Midbrain (tissue), 1 donor: ENCODE results near the gene SUMO3.

Experiments
- DNase-seq: peaks from one replicate; lab custom pipeline; 2025; lab: John Stamatoyannopoulos, UW

SUMO3 gene

DNA sequence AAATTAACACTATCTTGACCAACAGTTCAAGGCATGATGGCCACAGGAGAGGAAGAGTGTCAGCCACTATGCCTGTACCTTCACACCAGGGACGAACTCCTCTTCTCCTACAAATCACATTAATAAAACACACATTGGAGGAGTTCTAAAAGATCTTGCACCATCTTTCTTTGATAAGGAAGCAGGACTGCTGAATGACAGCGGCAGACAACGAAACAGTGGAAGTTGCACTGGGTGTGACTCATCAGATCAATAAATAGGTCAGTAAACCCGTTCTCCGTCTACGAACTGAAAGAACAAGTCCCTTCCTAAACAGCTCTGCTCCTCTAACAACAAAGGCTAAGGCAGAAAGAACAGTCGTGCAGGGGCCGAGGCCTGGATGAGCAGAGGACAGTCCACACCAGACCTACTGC lies 39.4 kb downstream of the SUMO3 start:
- DNase-seq: no peak

DNA sequence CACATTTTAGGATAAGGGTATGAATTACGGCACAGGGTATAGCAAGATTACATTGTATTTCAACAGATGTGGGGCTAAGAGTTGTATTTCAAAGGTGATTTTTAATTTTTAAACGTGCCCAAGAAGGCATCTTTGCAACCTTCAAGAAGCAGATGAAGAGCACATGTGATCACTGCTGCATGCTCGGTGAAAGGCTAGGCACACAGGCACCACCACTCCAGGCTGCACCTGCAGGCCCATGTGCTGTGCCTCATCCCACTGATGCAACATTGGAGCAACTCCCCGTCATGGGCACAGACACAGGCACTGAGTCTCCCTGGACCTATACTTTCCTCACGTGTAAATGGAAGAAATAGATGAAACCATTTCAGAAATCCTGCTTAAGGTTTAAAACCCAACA lies 39.8 kb downstream of the SUMO3 start:
- DNase-seq: no peak

GRCh38 chr21:44774972-44775371 lies 42.9 kb downstream of the SUMO3 start:
- DNase-seq: no peak

DNA sequence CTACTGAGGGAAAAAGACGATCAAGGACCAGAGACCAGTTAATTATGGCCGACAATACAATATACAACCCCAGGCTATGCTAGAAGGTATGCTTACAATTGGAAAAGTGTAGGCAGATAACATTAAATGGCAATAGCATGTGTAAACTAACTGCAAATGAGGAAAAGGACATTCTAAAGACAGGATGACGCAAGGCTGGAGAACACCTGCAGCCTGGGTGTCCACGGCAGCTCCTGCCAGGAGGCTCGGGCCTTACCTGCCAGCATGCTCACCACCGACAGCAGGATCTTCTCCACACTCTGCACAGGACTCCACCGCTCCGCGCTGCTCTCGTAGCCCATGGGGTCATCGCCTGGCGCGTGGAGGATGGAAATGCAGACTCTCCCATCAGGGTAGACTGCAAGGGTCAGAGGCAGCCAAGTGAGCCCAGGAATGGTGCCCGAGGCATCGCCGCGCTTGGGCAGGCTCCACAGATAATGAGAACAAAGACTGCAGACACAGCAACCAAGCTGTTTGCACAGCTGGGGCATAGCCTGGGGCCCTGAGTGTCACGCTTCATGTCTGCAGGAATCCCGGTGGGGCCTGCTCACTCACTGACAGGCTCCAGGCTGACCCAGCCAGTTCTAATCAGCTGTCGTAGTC lies 44.5 kb downstream of the SUMO3 start:
- DNase-seq: no peak

GRCh38 chr21:44771896-44772525 lies 45.9 kb downstream of the SUMO3 start:
- no peak for DNase-seq

- no peak for DNase-seq
Measured at GRCh38 chr21:44767834-44768831, 49.7 kb downstream of the SUMO3 start.

DNA sequence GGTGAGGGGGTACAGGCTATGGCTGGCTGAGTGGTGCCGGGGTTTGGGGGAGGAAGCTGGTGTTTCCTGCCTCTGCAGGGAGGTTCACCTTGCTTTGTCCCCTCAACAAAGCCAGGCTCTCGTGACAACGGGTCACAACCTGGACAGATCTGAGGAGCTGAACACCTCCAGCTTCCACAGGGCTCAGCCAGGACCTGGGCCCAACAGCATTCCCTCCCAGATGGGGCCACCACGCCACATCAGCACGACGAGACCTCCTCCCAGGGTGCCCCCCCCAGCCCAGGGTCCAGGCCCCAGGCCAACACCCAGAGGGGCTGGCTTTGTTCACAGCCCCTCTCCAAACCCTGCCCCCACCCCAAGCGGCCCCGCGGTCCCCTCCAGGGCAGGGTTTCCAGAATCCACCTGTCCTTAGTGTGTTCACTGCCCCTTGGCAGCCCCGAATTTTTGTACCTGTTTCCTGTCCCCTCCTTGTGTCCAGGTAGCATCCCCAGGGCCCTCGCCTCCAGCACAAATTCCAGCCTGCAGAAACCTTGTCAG lies 51.0 kb downstream of the SUMO3 start:
- no peak for DNase-seq

DNA sequence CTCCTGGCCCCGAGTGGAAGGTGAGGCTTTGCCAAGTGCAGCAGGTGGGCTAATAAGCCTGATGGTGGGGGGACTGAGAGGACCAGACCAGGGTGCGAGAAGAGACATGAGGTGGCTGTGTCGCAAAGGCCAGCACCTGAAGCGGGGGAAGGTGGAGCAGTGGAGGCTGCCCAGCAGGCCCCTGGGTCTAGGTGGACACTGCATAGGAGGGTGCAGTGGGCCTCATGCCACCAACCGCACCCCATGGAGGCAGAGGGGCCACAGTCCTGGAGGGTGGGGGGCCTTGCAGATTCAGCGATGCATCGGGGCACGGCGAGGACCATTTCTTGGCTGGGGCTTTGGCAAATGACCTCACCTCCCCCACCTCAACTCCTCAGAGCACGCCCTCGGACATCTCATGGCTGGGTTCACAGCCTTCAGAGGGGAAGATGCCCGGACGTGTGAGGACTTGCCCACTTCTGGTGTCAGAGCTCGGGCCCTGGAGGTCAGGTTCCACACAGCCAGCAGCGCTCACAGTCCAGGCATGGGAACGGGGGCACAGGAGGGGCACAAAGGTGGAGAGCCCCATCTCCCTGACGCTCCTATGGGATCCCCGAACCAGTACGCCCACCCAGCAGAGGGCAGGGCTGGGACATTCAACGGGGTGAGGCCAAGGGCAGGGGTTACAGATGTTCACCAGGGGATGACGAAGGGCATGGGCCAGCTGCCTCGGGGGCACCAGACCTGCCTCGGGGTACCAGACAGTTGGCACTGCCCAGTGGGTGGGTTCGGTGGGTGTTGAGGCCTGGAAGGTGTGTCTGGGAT lies 51.6 kb downstream of the SUMO3 start:
- DNase-seq: no peak

- no peak for DNase-seq
Measured at GRCh38 chr21:44765231-44766013, 52.4 kb downstream of the SUMO3 start.

DNA sequence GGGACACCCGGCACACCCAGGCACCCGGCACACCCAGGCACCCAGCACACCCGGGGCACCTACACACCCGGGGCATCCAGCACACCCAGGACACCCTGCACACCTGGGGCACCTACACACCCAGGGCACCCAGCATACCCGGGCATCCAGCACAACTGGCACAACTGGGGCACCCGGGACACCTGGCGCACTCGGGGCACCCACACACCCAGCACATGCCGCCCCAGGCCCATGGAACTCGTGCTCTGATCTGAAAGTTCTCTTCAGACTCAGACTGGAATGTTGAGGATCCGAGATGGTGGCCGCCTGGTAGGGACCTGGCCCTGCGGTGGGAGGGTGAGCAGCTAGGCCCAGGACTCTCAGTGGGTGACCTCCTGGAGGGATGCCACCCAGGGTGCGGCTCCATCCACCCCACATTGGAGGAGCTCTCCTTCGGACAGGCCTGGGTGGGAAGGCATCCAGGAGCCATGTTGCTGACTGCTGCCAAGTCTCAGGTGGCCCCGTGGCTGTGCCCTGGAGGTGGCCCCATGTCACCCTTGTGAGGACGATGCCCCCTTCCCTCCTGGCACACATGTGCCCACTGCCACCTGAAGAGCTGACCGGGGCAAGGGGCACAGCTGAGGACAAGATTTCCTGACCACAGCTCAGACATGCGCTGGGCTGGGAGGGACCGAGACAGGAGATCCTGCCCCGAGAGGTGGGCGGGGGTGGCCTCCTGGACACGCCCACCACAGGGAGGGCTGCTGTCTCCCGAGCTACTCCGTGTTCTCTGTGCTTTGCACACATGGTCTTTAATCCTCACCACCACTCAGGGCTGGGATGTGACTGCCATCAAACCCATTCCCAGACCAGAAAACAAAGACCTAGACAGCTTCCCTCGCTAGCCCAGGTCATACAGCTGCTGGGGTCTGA lies 53.3 kb downstream of the SUMO3 start:
- DNase-seq: no peak

- no peak for DNase-seq
Measured at GRCh38 chr21:44763451-44764318, 54.2 kb downstream of the SUMO3 start.

GRCh38 chr21:44763050-44763378 lies 54.8 kb downstream of the SUMO3 start:
- DNase-seq: no peak

DNA sequence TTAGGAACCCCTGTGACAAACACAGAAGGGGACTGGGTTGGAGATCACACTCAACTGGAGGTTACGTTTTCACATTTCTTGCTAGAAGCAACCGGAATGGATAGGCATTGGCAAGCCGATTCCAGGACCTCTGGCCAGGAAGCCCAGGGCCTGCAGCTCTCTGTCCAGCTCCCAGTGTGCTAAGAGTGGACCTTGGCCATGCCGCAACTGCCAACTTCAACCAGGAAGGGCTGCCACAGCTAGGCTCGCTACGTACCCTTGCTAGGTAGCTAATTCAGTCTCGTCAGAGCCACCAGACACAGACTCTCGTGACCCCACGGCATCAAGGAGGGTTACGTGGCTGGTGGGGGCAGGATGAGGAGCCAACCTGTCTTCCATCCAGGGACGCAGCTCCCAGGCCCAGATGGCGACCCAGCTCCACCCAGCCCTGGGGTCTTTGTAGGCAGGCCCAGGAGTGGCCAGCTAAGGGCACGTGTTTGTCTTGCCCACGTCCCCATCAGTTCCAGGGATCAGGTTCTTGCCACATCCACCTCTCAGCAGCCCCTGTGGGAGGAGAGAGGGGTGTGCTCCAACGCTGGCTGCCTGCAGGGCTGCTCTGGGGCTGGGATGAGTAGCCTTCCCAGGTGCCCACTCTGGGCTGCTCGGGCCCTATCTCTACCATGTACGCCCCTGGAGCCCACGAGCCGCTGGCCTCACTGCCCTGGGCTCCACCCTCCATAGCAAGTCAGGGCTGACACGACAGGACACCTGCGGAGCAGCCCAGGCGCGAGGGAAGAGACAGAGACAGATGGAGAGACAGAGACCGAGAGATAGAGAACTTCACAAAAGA lies 55.4 kb downstream of the SUMO3 start:
- no peak for DNase-seq

DNA sequence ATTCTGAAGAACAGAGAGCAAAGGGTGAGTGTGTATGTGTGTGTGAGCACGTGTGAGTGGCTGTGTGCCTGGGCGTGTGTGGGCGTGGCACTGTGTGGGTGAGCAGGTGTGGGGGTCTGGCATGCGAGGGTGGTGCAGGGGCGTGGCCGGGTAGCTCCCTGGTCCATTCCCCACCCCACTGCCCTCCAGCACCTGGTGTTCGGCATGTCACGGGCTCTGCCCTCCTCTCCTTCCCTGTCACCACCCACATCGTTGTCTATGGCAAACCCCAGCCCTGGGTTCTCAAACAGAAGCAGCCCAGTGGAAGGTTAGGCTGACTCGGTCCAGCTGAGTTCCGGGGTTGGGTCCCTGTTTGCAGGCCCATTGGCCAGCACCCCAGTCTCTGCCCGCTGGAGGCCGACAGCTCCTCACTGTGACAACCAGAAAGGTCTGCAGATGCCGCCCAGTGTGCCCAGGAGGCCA lies 56.1 kb downstream of the SUMO3 start:
- no peak for DNase-seq

DNA sequence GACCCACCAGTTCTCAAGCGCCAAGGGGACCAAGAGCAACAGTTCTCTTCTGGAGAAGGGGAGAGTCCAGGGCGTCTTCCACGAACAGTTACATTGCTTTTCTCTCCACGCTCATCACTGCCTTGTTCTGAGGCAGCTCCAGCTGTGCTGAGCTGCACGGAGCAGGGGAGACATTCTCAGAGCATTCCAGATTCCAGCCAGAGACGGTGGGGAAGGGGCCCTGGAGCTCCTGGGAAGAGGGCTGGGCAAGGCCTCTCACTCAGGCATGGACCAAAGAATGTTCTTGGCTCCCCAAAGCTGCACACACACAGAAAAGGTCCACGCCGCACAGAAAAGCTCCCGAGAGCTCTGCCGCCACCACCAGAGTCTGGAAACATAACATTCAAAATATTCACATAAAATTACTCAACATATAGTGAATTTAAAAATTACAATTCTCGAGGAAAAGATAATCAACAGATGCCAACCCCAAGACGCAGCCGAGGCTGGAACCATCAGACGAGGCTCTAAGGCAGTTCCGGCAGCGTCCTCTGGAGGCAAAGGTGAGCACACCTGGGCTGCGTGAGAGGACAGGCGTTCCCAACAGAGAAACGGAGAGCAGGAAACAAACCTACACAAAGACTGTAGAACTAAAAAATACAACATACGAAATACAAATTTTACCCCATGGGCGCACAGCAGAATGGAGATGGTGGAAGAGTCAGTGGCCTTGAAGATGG lies 56.7 kb downstream of the SUMO3 start:
- no peak for DNase-seq

- DNase-seq: no peak
Measured at GRCh38 chr21:44760376-44760775, 57.5 kb downstream of the SUMO3 start.

GRCh38 chr21:44759628-44760285 lies 58.1 kb downstream of the SUMO3 start:
- DNase-seq: no peak
